HepG2 (cell line): ENCODE data around the gene NTN5. TPM values are rescaled to one million over a fixed set of nuclear protein-coding genes. Genes with fewer than 3 reads are reported as not detected.

Experiments
- BORCS8-MEF2B ChIP-seq: sonication (generic); formaldehyde crosslinking; IDR thresholded peaks from 2 replicates; pipeline ENCODE4 v1.8.0; 2022; ENCODE audit warnings: mild to moderate bottlenecking, missing genetic modification reagents
- KLF15 ChIP-seq: sonication (generic); formaldehyde crosslinking; IDR thresholded peaks from 2 replicates; pipeline ENCODE4 v1.8.1; 2023; ENCODE audit warnings: borderline replicate concordance, mild to moderate bottlenecking, inconsistent platforms, missing genetic modification reagents, mixed read lengths
- NR0B2 ChIP-seq: sonication (generic); formaldehyde crosslinking; IDR thresholded peaks from 2 replicates; pipeline ENCODE4 v1.4.0; 2020; ENCODE audit warnings: mild to moderate bottlenecking, missing genetic modification reagents
- TBX2 ChIP-seq: sonication (generic); formaldehyde crosslinking; IDR thresholded peaks from 2 replicates; pipeline ENCODE4 v1.5.0; 2020; ENCODE audit warnings: missing genetic modification reagents, mild to moderate bottlenecking, borderline replicate concordance
- THAP9 ChIP-seq: sonication (generic); formaldehyde crosslinking; IDR thresholded peaks from 2 replicates; pipeline ENCODE4; 2020; ENCODE audit warnings: missing genetic modification reagents, mild to moderate bottlenecking, borderline replicate concordance
- TRIM22 ChIP-seq: fragments of 450-650 bp; IDR thresholded peaks from 2 replicates; pipeline ENCODE4 v1.6.1; 2017
- ZKSCAN1 ChIP-seq: fragments of 150-350 bp; IDR thresholded peaks from 2 replicates; pipeline ENCODE4 v1.6.1; 2014; ENCODE audit warnings: low read length
- ZNF572 ChIP-seq: sonication (generic); formaldehyde crosslinking; IDR thresholded peaks from 2 replicates; pipeline ENCODE4 v1.5.1; 2020; ENCODE audit warnings: mild to moderate bottlenecking, missing genetic modification reagents
- ZNF674 ChIP-seq: sonication (generic); formaldehyde crosslinking; IDR thresholded peaks from 2 replicates; pipeline ENCODE4 v1.5.0; 2020; ENCODE audit warnings: low read depth, mild to moderate bottlenecking, missing genetic modification reagents
- ZSCAN21 ChIP-seq: sonication (generic); formaldehyde crosslinking; IDR thresholded peaks from 2 replicates; pipeline ENCODE4 v1.8.0; 2022; ENCODE audit warnings: mild to moderate bottlenecking, missing genetic modification reagents, moderate library complexity, borderline replicate concordance
- polyA plus RNA-seq, 8 experiments: library from polyadenylated mRNA; depleted of rRNA in 3 of 8; stranded (reverse) in 7 of 8; unstranded in 1 of 8; fragments of >200 nt; fragmentation: Illumina TruSeq in 4 of 8; extraction: Trizol in 4 of 8; gene quantifications; 2 replicates each; pipeline versions ENCODE4 v1.2.1 to v1.2.3, GENCODE V29; 2011 to 2016; ENCODE audit warnings: low read depth in 4 of 8, missing spikeins in 1 of 8, mixed read lengths in 1 of 8; ENCODE audit not compliant: insufficient read depth in 1 of 8
- total RNA-seq, 5 experiments: library from RNA; depleted of rRNA; stranded (reverse); fragments of >200 nt; fragmentation: Illumina TruSeq; extraction: Trizol; gene quantifications; 2 replicates each; pipeline ENCODE4 v1.2.3, GENCODE V29; 2016; ENCODE audit warnings: low read depth in 1 of 5

Gene NTN5
- total and polyA plus RNA-seq, 2 of the 13 experiments (the other 11 are each of a cell fraction or from before 2014, with no cell fraction given), result 0.05 TPM; not detected in 1

GRCh38 chr19:48681127-48681470 lies 8.3 kb upstream of the NTN5 start (continued):
- TF ChIP-seq BORCS8-MEF2B (CRISPR knock-in tag) (peak; percentile 46; the same call in 1 of the 2 replicates), ZNF572 (CRISPR knock-in tag) (0 out of 2 replicates have a peak, but pooled peaks have one; percentile 8), ZKSCAN1 (0 out of 2 replicates have a peak, but pooled peaks have one; percentile 31), NR0B2 (no peak), ZNF674 (no peak), TRIM22 (no peak), THAP9 (0 out of 2 replicates have a peak, but pooled peaks have one; percentile 21), KLF15 (no peak), TBX2 (CRISPR knock-in tag) (0 out of 2 replicates have a peak, but pooled peaks have one; percentile 25), ZSCAN21 (CRISPR knock-in tag) (0 out of 2 replicates have a peak, but pooled peaks have one; percentile 72)
